CD14-positive monocyte (primary cell): ENCODE measurements around the gene OCIAD2. TPM values are rescaled to one million over a fixed set of nuclear protein-coding genes. Genes with fewer than 3 reads are reported as not detected.

ENCODE experiments used
- DNase-seq, 3 donors: peaks; one replicate each; pipeline ENCODE4 v3.0.0-alpha.2; 2011 to 2022
- H2AFZ ChIP-seq: 2 replicates; pipeline ENCODE4 v1.6.0; 2012; ENCODE audit warnings: mild to moderate bottlenecking, low read depth, low read length, inconsistent platforms; ENCODE audit not compliant: insufficient read depth, poor library complexity, severe bottlenecking
- H3K27ac ChIP-seq, 2 donors: 1 replicate in 1 of 2; 2 replicates in 1 of 2; pipeline ENCODE4 v1.5.1; 2012 to 2013; ENCODE audit warnings: low read length in 2 of 2, control low read depth in 1 of 2, inconsistent platforms in 1 of 2, low read depth in 1 of 2, mild to moderate bottlenecking in 1 of 2
- H3K27me3 ChIP-seq, 2 donors: one replicate each; pipeline versions ENCODE4 v1.6.0 to v1.6.1; 2011 to 2013; ENCODE audit warnings: low read length in 2 of 2; ENCODE audit not compliant: control insufficient read depth in 2 of 2, insufficient read depth in 2 of 2
- H3K36me3 ChIP-seq, 2 donors: replicated peaks in 1 of 2; 1 replicate in 1 of 2; 2 replicates in 1 of 2; pipeline versions ENCODE4 v1.5.1 to v1.6.1; 2012 to 2013; ENCODE audit warnings: low read length in 2 of 2, control low read depth in 1 of 2, inconsistent platforms in 1 of 2, mild to moderate bottlenecking in 1 of 2; ENCODE audit not compliant: insufficient read depth in 2 of 2, control insufficient read depth in 1 of 2
- H3K4me1 ChIP-seq, 2 donors: 1 replicate in 1 of 2; 2 replicates in 1 of 2; pipeline versions ENCODE4 v1.5.1 to v1.6.1; 2012 to 2013; ENCODE audit warnings: low read length in 2 of 2, control low read depth in 1 of 2, inconsistent platforms in 1 of 2, mild to moderate bottlenecking in 1 of 2, moderate library complexity in 1 of 2; ENCODE audit not compliant: insufficient read depth in 2 of 2, control insufficient read depth in 1 of 2
- H3K4me2 ChIP-seq: replicated peaks from 2 replicates; pipeline ENCODE3; 2012; ENCODE audit warnings: low read length, moderate library complexity, mild to moderate bottlenecking; ENCODE audit not compliant: poor library complexity, severe bottlenecking; ENCODE audit errors: extremely low read depth
- H3K4me3 ChIP-seq, 3 experiments: fragments of 200-600 bp in 1 of 3; sonication (generic) in 1 of 3; replicated peaks in 1 of 3; 1 replicate in 2 of 3; 2 replicates in 1 of 3; pipeline ENCODE4 v1.5.1; 2011 to 2013; ENCODE audit warnings: low read length in 3 of 3, mild to moderate bottlenecking in 3 of 3, control low read depth in 2 of 3, low read depth in 2 of 3, inconsistent platforms in 1 of 3, moderate library complexity in 1 of 3
- H3K79me2 ChIP-seq: 2 replicates; pipeline ENCODE4 v1.6.0; 2012; ENCODE audit warnings: mild to moderate bottlenecking, control low read depth, inconsistent platforms, low read length, moderate library complexity; ENCODE audit not compliant: insufficient read depth
- H3K9ac ChIP-seq: 2 replicates; pipeline ENCODE4 v1.6.0; 2017; ENCODE audit warnings: low read length, mild to moderate bottlenecking; ENCODE audit not compliant: insufficient read depth, poor library complexity, severe bottlenecking
- H3K9me3 ChIP-seq, 2 donors: replicated peaks in 1 of 2; 1 replicate in 1 of 2; 2 replicates in 1 of 2; pipeline versions ENCODE4 v1.5.1 to v1.6.1; 2012 to 2013; ENCODE audit warnings: low read length in 2 of 2, control low read depth in 1 of 2; ENCODE audit not compliant: control insufficient read depth in 1 of 2, insufficient read depth in 1 of 2
- H4K20me1 ChIP-seq: 2 replicates; pipeline ENCODE4 v1.6.0; 2012; ENCODE audit warnings: mild to moderate bottlenecking, low read length, control low read depth, moderate library complexity; ENCODE audit not compliant: insufficient read depth
- H3K27ac Mint-ChIP-seq, 7 donors: one replicate each; pipeline ENCODE4 v1.8.0; 2020; ENCODE audit warnings: mild to moderate bottlenecking in 7 of 7, mixed read lengths in 7 of 7, moderate library complexity in 6 of 7, inconsistent platforms in 2 of 7
- H3K27me3 Mint-ChIP-seq, 3 donors: one replicate each; pipeline ENCODE4 v1.8.0; 2021 to 2022; ENCODE audit warnings: low read depth in 3 of 3, mild to moderate bottlenecking in 3 of 3, mixed read lengths in 3 of 3, moderate library complexity in 3 of 3, inconsistent platforms in 1 of 3
- H3K36me3 Mint-ChIP-seq, 2 donors: one replicate each; pipeline ENCODE4 v1.8.0; 2020; ENCODE audit warnings: mixed read lengths in 2 of 2, inconsistent platforms in 1 of 2, mild to moderate bottlenecking in 1 of 2
- H3K4me1 Mint-ChIP-seq: one replicate; pipeline ENCODE4 v1.8.0; 2020; ENCODE audit warnings: mild to moderate bottlenecking, mixed read lengths
- H3K4me3 Mint-ChIP-seq, 2 donors: one replicate each; pipeline ENCODE4 v1.8.0; 2020; ENCODE audit warnings: mild to moderate bottlenecking in 2 of 2, mixed read lengths in 2 of 2, moderate library complexity in 1 of 2
- H3K9me3 Mint-ChIP-seq, 7 donors: one replicate each; pipeline ENCODE4 v1.8.0; 2020 to 2022; ENCODE audit warnings: mixed read lengths in 7 of 7, mild to moderate bottlenecking in 6 of 7, moderate library complexity in 6 of 7, inconsistent platforms in 2 of 7
- CTCF ChIP-seq: fragments of 200-600 bp; IDR thresholded peaks from one replicate; pipeline ENCODE4 v1.8.0; 2022; ENCODE audit warnings: antibody characterized with exemption, mild to moderate bottlenecking
- WGBS: methylation state at CpG from one replicate; pipeline ENCODE4 v1.1.5; 2013; ENCODE audit warnings: missing lambda C conversion rate; ENCODE audit not compliant: insufficient coverage; 5-methylcytosine and 5-hydroxymethylcytosine counted together
- intact Hi-C, 2 donors: fragments of 100-400 bp; cut with micrococcal nuclease; formaldehyde crosslinking; loops; one replicate each; pipeline versions ENCODE4 v1.15.0 to v1.15.1; 2023
- polyA plus RNA-seq, 3 donors: library from polyadenylated mRNA; depleted of rRNA in 1 of 3; unstranded in 2 of 3; stranded (reverse) in 1 of 3; fragments of 300-500 nt in 2 of 3; fragments of >200 nt in 1 of 3; fragmentation: Illumina TruSeq in 2 of 3; gene quantifications; 1 replicate in 2 of 3; 2 replicates in 1 of 3; pipeline ENCODE4 v1.2.3, GENCODE V29; 2012 to 2021

Gene OCIAD2
- polyA plus RNA-seq, 3 donors = 2.1 to 3.1 (median 2.9) TPM

- no peak for TF ChIP-seq CTCF
- Histone ChIP-seq H3K27me3 (no peaks in the 10 kb centered on the region), H3K9ac (no peak overlapping the region), H2AFZ (no peak overlapping the region), H3K4me2 (no peak overlapping the region), H3K27ac (no peak overlapping the region), H3K9me3 (peaks cover 0 to 2% of the 10 kb centered on the region in 2 donors), H3K36me3 (no peaks in the 10 kb centered on the region), H3K4me3 (no peak overlapping the region), H4K20me1 (no peaks in the 10 kb centered on the region), H3K79me2 (no peaks in the 10 kb centered on the region), H3K4me1 (no peaks in the 10 kb centered on the region)
- intact Hi-C loops = no loop called here
- no peaks in the 10 kb centered on the region for H3K27me3 Mint-ChIP-seq
- peaks cover 0 to 3% (median 3%) of the 10 kb centered on the region in 7 donors for H3K9me3 Mint-ChIP-seq
- no peak overlapping the region for H3K4me3 Mint-ChIP-seq
- H3K27ac Mint-ChIP-seq = no peak overlapping the region
- no peaks in the 10 kb centered on the region for H3K4me1 Mint-ChIP-seq
- no peaks in the 10 kb centered on the region for H3K36me3 Mint-ChIP-seq
- no peak for DNase-seq
- WGBS = 100% methylated on average over 2 of the region's 3 CpGs
These were observed 7.7 kb upstream of the OCIAD2 start for GRCh38 chr4:48914311-48914710.

- 87% methylated on average over 4 of the region's 6 CpGs for WGBS
- Histone ChIP-seq H3K4me1 (no peaks in the 10 kb centered on the region), H3K9ac (no peak overlapping the region), H2AFZ (no peak overlapping the region), H4K20me1 (no peaks in the 10 kb centered on the region), H3K36me3 (no peaks in the 10 kb centered on the region), H3K9me3 (peaks cover 0 to 2% of the 10 kb centered on the region in 2 donors), H3K79me2 (no peaks in the 10 kb centered on the region), H3K27me3 (no peaks in the 10 kb centered on the region), H3K4me2 (no peak overlapping the region), H3K27ac (no peak overlapping the region), H3K4me3 (no peak overlapping the region)
- H3K27ac Mint-ChIP-seq = no peak overlapping the region
- intact Hi-C loops = no loop called here
- H3K4me1 Mint-ChIP-seq = no peaks in the 10 kb centered on the region
- TF ChIP-seq CTCF = no peak
- H3K9me3 Mint-ChIP-seq = peaks cover 0 to 3% (median 3%) of the 10 kb centered on the region in 7 donors
- H3K36me3 Mint-ChIP-seq = no peaks in the 10 kb centered on the region
- H3K4me3 Mint-ChIP-seq = no peak overlapping the region
- no peaks in the 10 kb centered on the region for H3K27me3 Mint-ChIP-seq
- DNase-seq = no peak
These were observed 6.8 kb upstream of the OCIAD2 start for GRCh38 chr4:48913346-48913745.
